NCI-H748 (cell line): ENCODE results near the gene DDAH1.

Source experiments
- DNase-seq: peaks from one replicate; lab custom pipeline; 2025; ENCODE audit not compliant: unreplicated experiment; lab: John Stamatoyannopoulos, UW

The DDAH1 gene

DNA sequence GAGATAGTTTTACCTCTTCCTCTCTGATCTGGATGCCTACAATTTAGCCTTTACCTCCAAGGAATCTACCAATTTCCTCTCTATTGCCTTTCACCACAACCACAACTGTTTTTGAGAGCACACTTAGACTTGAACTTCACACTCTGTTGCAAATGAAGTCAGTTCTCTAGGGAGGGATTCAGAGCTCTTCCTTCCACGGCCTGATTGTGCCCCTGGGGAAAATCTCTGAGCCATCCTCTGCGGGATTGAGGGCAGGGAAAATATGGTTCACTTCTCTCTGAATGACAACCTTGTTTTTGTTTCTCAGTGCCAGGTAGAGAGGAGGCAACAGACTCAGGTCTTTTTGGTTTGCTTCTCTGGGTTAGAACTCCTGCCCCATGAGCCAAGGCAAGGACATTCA, 153.1 kb downstream of the DDAH1 start:
- no peak for DNase-seq

DNA sequence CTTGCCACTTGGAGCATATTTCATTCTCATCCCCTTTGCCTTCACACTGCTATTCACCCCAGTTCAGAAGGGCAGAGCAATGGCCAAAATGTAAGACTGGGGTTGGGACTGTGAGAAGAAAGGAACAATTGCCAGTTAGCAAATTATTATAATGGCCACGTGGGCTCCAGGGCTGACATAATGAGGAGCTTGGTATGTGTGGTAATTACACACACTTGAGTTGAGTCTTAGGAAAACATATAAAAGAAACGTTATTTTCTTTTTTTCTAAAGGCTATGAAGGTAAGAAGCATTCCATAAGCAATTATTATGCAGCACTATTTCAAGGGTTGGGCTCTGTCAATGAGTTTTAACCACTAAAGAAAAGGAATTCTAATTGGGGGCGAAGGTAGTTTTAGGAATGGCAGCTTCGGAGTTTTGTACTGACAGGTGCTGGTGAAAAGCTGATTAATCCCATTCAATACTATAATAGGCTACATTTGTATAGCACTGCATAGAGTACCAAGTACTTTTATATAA, 156.1 kb downstream of the DDAH1 start:
- DNase-seq, result peak; percentile 30

GRCh38 chr1:85307987-85308832, 156.7 kb downstream of the DDAH1 start:
- DNase-seq, result peak; percentile 85

DNA sequence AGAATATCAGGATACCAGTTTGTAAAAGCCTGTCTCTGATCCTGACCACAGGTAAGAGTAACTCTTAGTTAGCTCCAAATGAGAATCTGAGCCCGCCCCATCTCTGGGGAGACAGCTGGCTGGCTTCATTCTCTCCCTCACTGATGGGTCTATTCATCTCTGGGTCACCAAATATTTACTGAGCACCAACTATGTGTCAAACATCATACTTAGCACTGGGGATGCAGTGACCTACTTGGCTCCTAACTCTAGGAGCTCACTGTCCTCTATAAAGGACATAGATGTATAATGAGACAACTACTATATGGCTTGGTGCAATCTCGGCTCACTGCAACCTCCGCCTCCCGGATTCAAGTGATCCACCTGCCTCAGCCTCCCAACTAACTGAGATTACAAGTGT, 158.7 kb downstream of the DDAH1 start:
- no peak for DNase-seq

- DNase-seq, result no peak
Observed at GRCh38 chr1:85303440-85304162, 161.4 kb downstream of the DDAH1 start.

GRCh38 chr1:85300140-85300539, 164.8 kb downstream of the DDAH1 start:
- DNase-seq, result no peak

- peak; percentile 79 for DNase-seq
Observed at GRCh38 chr1:85297855-85298629, 166.9 kb downstream of the DDAH1 start.

- DNase-seq, result no peak
Observed at GRCh38 chr1:85297538-85297854, 167.5 kb downstream of the DDAH1 start.

DNA sequence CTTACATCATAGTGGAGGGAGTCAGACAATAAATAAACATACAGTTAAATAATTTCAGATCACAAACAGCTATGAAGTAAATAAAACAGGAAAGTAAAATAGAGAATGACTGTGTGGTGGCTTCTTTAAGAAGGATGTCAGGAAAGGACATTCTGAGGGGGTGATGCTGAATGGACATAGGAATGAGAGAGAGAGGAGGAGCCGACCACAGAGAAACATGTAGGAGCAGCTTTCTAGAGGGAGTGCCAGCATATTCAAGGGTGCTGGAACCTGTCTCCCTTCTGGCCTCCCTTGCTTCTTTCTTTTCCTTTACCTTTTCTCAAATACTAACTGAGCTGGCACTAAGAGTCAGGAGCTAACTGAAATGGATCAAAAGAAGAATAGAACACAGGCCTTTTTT, 168.0 kb downstream of the DDAH1 start:
- DNase-seq, result no peak

DNA sequence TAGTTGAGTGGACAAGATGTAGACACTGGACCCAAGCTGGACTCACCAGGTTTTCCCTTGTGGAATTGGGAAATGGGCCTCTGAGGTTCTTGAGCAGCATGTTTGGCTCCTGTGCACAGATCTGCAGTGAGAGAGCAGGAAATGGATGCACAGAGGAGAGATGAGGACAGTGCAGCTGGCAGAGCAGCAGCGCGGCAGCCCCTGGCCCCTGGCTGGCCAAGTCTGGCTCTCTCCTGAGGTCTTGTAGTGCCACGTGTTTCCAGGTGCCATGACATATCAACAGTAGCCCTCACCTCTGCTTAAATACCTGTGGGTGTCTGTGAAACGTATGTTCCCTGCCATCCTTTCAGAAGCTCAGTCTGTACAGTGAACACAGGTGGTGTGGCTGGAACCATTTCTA, 169.3 kb downstream of the DDAH1 start:
- no peak for DNase-seq

DNA sequence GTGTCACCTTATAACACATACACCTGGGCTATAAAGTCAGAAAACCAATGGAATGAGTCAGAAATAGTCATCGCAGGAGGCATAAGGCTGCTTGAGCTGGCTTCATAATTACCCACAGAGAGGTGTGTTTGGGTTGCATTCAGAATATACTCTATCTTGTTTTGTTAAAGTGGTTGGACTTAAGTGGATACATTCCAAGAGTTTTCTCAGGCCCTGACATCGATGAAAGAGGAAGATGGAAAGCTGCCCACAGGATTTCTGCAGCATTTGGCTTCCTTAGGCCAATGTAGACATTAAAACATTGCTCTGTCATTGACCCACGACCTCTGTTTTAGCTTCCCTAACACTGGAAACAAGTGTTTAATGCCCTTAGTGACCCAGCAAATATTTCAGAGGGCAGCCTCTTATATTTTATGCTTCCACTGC, 169.9 kb downstream of the DDAH1 start:
- no peak for DNase-seq

- no peak for DNase-seq
Observed at GRCh38 chr1:85290826-85291225, 174.1 kb downstream of the DDAH1 start.

DNA sequence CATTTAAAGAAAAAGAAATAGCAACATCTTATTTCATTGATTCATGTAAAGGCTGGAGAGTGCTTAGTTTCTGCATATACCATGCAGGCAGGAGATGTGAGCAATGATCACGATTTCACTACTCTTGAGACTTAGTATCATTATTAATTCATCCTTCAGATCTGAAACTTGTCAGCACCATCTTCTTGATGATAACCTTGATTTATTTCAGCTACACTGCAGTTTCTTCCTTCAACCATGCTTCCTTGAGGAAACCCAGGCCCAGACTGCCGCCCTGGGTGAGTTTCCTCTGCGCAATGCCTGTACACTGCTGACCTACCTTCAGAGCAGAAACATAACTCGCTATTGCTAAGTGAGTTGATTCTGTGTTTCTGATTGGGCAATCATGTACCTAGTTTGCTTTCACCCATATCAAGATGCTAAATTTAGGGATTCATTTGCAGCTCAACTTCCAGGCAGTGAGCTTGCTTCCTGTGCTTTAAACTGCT, 175.1 kb downstream of the DDAH1 start:
- DNase-seq, result no peak

GRCh38 chr1:85289207-85289847, 175.6 kb downstream of the DDAH1 start:
- no peak for DNase-seq

- no peak for DNase-seq
Observed at GRCh38 chr1:85284202-85284601, 180.8 kb downstream of the DDAH1 start.

- DNase-seq, result peak; percentile 46
Observed at GRCh38 chr1:85283475-85284199, 181.3 kb downstream of the DDAH1 start.

GRCh38 chr1:85282424-85282823, 182.5 kb downstream of the DDAH1 start:
- DNase-seq, result no peak

GRCh38 chr1:85280636-85281035, 184.3 kb downstream of the DDAH1 start:
- no peak for DNase-seq

DNA sequence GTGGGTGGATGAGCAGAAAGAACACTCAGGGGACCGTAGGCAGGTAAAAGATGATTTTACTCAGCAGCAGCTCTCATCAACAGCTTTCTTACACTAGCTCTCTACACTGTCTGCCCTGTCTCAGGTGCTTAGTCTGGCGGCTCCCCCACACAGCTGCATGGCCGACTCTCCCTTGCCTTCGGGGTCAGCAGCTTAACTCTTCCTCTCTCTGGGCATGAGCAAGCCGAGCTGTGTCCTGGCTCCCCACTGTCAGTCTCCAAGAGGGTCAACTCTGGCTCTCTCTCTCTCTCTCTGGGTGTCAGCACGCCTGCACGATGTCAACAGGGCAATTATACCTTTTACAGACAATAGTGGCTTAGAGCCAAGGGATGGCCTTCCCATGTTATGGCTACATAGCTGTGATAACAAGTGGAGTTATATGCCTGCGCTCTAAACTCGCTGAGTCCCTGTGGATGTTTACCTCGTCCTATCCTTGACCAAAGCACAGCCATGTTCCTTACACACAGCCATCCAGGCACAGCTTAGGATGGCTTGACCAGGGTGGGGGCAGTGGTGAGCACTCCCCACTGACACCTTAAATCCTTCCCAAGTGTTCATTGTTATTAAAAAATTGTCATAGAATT, 185.4 kb downstream of the DDAH1 start:
- DNase-seq, result peak; percentile 51

DNA sequence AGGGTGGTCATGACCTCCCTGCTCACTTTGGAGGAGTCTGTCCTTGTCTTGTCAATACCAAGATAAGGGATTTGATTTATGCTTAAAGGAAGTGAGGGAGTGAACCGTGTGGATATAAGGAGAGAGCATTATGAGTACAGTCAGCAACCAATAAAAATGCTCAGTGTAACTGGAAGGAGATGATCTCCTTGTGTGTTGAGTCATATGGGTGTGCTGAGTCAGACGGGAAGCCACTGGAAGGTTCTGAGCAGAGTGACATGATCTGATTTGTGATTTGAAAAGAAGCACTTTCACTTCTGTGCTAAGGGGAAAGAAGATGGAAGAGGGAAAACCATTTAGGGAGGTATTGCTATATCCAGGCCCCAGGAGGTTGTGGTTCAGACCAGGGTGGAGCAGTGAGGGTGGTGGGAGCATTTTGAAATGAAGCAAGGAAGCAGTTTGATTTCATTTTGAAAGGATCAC, 186.1 kb downstream of the DDAH1 start:
- no peak for DNase-seq
